OCI-LY7 (cell line): ENCODE data around the gene SLC4A9.

ENCODE experiments used
- CTCF ChIP-seq: fragments of 200-600 bp; sonication (generic); conservative IDR thresholded peaks from 2 replicates; pipeline ENCODE4 v1.5.1; 2014; ENCODE audit warnings: mild to moderate bottlenecking, antibody characterized with exemption, low read length, moderate library complexity, mixed read lengths
- EZH2phosphoT487 ChIP-seq: fragments of 200-600 bp; sonication (generic); IDR thresholded peaks from 2 replicates; pipeline ENCODE4 v1.6.1; 2018; ENCODE audit warnings: low read depth, borderline replicate concordance, mild to moderate bottlenecking, mixed run types, antibody characterized with exemption, low read length, moderate library complexity, mixed read lengths

GRCh38 chr5:140347360-140347759 is 12.6 kb upstream of the SLC4A9 start:
- TF ChIP-seq CTCF (no peak), EZH2phosphoT487 (no peak)
